NCI-H1694 treated with DMSO at 0.1 percent for 48 hours (cell line): Measurements from ENCODE around the gene NPC1.
"Not testable (repeated sequence)": the region's sequence is repeated elsewhere in the genome, so short reads cannot be mapped to it uniquely, and the experiment has no call there.

Experiments
- DNase-seq: peaks from one replicate; lab custom pipeline; 2025; lab: John Stamatoyannopoulos, UW

The NPC1 gene

GRCh38 chr18:23575309-23575651 lies 11.0 kb downstream of the NPC1 start:
- DNase-seq = no peak

- no peak for DNase-seq
Measured at GRCh38 chr18:23574611-23575308, 11.5 kb downstream of the NPC1 start.

- no peak for DNase-seq
Measured at GRCh38 chr18:23573626-23574431, 12.5 kb downstream of the NPC1 start.

- no peak for DNase-seq
Measured at GRCh38 chr18:23573020-23573419, 13.3 kb downstream of the NPC1 start.

- no peak for DNase-seq
Measured at GRCh38 chr18:23572570-23572969, 13.7 kb downstream of the NPC1 start.

- no peak for DNase-seq
Measured at GRCh38 chr18:23572012-23572411, 14.3 kb downstream of the NPC1 start.

- DNase-seq = no peak
Measured at GRCh38 chr18:23570912-23571504, 15.3 kb downstream of the NPC1 start.

- DNase-seq = no peak
Measured at GRCh38 chr18:23569299-23570063, 16.8 kb downstream of the NPC1 start.

- DNase-seq = no peak
Measured at GRCh38 chr18:23568281-23569138, 17.8 kb downstream of the NPC1 start.

- no peak for DNase-seq
Measured at GRCh38 chr18:23567671-23568070, 18.6 kb downstream of the NPC1 start.

- no peak for DNase-seq
Measured at GRCh38 chr18:23565916-23566547, 20.3 kb downstream of the NPC1 start.

- DNase-seq = no peak
Measured at GRCh38 chr18:23563377-23564043, 22.8 kb downstream of the NPC1 start.

- no peak for DNase-seq
Measured at GRCh38 chr18:23560186-23560585, 26.1 kb downstream of the NPC1 start.

GRCh38 chr18:23557511-23557910 lies 28.8 kb downstream of the NPC1 start:
- not testable (repeated sequence) for DNase-seq

GRCh38 chr18:23556145-23556780 lies 30.0 kb downstream of the NPC1 start:
- DNase-seq = no peak

GRCh38 chr18:23553887-23554286 lies 32.4 kb downstream of the NPC1 start:
- no peak for DNase-seq

GRCh38 chr18:23552505-23552904 lies 33.8 kb downstream of the NPC1 start:
- DNase-seq = no peak

GRCh38 chr18:23551978-23552377 lies 34.3 kb downstream of the NPC1 start:
- no peak for DNase-seq

- DNase-seq = no peak
Measured at GRCh38 chr18:23550898-23551297, 35.4 kb downstream of the NPC1 start.

- DNase-seq = no peak
Measured at GRCh38 chr18:23548719-23549118, 37.6 kb downstream of the NPC1 start.
